CD4-positive, alpha-beta T cell (primary cell): ENCODE measurements around the gene GSTM5. TPM values are rescaled to one million over a fixed set of nuclear protein-coding genes. Genes with fewer than 3 reads are reported as not detected.

Experiments used
- ATAC-seq: fragments of 200-7000 bp; cut with Tn5 transposase; one replicate; pipeline ENCODE4 v1.10.0; 2022; ENCODE audit warnings: mild to moderate bottlenecking; ENCODE audit not compliant: poor library complexity
- CTCF ChIA-PET: fragments of 350-600 bp; sonication (Branson Sonifier 250); formaldehyde crosslinking; loops from one replicate; lab custom pipeline; 2021; ENCODE audit warnings: antibody characterized with exemption, inconsistent platforms; lab: Charles Lee
- POLR2A ChIA-PET: fragments of 350-600 bp; sonication (Branson Sonifier 250); formaldehyde crosslinking; loops from one replicate; lab custom pipeline; 2021; ENCODE audit warnings: antibody characterized with exemption, inconsistent platforms; lab: Charles Lee
- DNase-seq, 14 experiments: peaks; one replicate each; pipeline ENCODE4 v3.0.0-alpha.2; 2013 to 2020; ENCODE audit warnings: mixed read lengths in 2 of 14
- H3K27ac ChIP-seq, 2 donors: one replicate each; pipeline versions ENCODE4 v1.5.1 to v1.7.0; 2013; ENCODE audit warnings: low read length in 2 of 2, low read depth in 1 of 2, mild to moderate bottlenecking in 1 of 2
- H3K27me3 ChIP-seq, 2 experiments: 1 replicate in 1 of 2; 2 replicates in 1 of 2; pipeline versions ENCODE4 v1.6.1 to v1.7.0; 2013; ENCODE audit warnings: low read length in 2 of 2, control low read depth in 1 of 2, mild to moderate bottlenecking in 1 of 2, moderate library complexity in 1 of 2; ENCODE audit not compliant: insufficient read depth in 2 of 2, control insufficient read depth in 1 of 2
- H3K36me3 ChIP-seq: one replicate; pipeline ENCODE4 v1.6.1; 2013; ENCODE audit warnings: low read length, control low read depth; ENCODE audit not compliant: insufficient read depth
- H3K4me1 ChIP-seq: one replicate; pipeline ENCODE4 v1.6.1; 2013; ENCODE audit warnings: low read length, control low read depth; ENCODE audit not compliant: insufficient read depth
- H3K4me3 ChIP-seq: one replicate; pipeline ENCODE4 v1.5.1; 2013; ENCODE audit warnings: mild to moderate bottlenecking, low read length, moderate library complexity
- H3K9me3 ChIP-seq, 2 experiments: 1 replicate in 1 of 2; 2 replicates in 1 of 2; pipeline versions ENCODE4 v1.6.1 to v1.7.0; 2013; ENCODE audit warnings: low read length in 2 of 2, mild to moderate bottlenecking in 2 of 2, control low read depth in 1 of 2, moderate library complexity in 1 of 2; ENCODE audit not compliant: control insufficient read depth in 1 of 2, insufficient read depth in 1 of 2
- H3K27ac Mint-ChIP-seq: one replicate; pipeline ENCODE4 v1.8.0; 2020; ENCODE audit warnings: mixed read lengths
- H3K27me3 Mint-ChIP-seq: one replicate; pipeline ENCODE4 v1.8.0; 2021; ENCODE audit warnings: mixed read lengths
- H3K36me3 Mint-ChIP-seq: one replicate; pipeline ENCODE4 v1.8.0; 2021; ENCODE audit warnings: low read depth, mixed read lengths
- H3K4me1 Mint-ChIP-seq: one replicate; pipeline ENCODE4 v1.8.0; 2021; ENCODE audit warnings: low read depth, mixed read lengths
- H3K4me3 Mint-ChIP-seq: one replicate; pipeline ENCODE4 v1.8.0; 2020; ENCODE audit warnings: mild to moderate bottlenecking, mixed read lengths
- H3K9me3 Mint-ChIP-seq: one replicate; pipeline ENCODE4 v1.8.0; 2020; ENCODE audit warnings: mixed read lengths
- intact Hi-C, 2 experiments: fragments of 100-400 bp; cut with DNase I in 1 of 2; cut with micrococcal nuclease in 1 of 2; formaldehyde crosslinking; loops; one replicate each; pipeline versions ENCODE4 v1.15.1 to v1.9.0; 2023 to 2025; cut with DNase I, micrococcal nuclease
- total RNA-seq, 174 experiments: library from RNA in 2 of 174; stranded (reverse) in 2 of 174; gene quantifications; one replicate each; pipeline ENCODE4 v1.2.3 and lab custom pipeline; 2021 to 2026
- TF ChIP-seq, protein P1 (sequence below): fragments of 200-600 bp; IDR thresholded peaks from one replicate; pipeline ENCODE4 v1.8.0; 2022; ENCODE audit warnings: antibody characterized with exemption, mild to moderate bottlenecking

Gene GSTM5
- total RNA-seq, 2 experiments from 2014 or later = 0.20 to 0.36 TPM

DNA sequence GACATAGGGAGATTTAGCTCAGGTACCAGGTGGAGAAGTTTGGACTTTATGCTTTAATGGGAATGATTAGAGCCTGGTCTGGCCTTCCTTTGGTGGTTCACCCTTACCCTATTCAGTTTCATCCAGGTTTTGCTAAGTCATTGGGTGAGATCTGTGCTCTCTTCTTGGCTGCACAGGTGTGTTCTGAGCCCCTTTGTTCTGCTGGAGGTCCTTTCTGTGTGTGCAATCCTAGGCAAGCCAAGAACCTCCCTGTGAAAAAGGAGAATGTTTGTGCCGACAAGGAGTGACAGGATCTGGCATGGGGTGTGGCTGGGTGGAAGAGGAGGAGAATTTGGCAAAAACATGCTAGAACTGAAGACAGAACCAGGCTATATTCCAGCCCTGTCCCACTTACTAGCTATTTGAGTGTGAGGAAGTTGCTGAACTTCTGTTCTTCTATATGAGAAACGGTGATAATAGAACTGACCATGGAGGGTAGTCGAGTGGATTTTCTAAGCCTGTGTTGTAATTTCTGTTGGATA lies 4.6 kb downstream of the GSTM5 start:
- Histone ChIP-seq H3K4me1 (no peaks in the 10 kb centered on the region), H3K9me3 (no peaks in the 10 kb centered on the region), H3K27ac (no peak overlapping the region), H3K4me3 (no peak overlapping the region), H3K36me3 (no peaks in the 10 kb centered on the region), H3K27me3 (peaks cover 0 to 5% of the 10 kb centered on the region in 2 experiments)
- Mint-ChIP-seq H3K9me3 (no peaks in the 10 kb centered on the region), H3K27ac (no peak overlapping the region), H3K4me1 (no peaks in the 10 kb centered on the region), H3K27me3 (peaks cover 17% of the 10 kb centered on the region), H3K36me3 (no peaks in the 10 kb centered on the region), H3K4me3 (no peak overlapping the region)
- POLR2A ChIA-PET = no interaction called here
- intact Hi-C loops = no loop called here
- CTCF ChIA-PET = no interaction called here
- DNase-seq = no peak
- ATAC-seq = no peak
- TF ChIP-seq, protein P1, sequence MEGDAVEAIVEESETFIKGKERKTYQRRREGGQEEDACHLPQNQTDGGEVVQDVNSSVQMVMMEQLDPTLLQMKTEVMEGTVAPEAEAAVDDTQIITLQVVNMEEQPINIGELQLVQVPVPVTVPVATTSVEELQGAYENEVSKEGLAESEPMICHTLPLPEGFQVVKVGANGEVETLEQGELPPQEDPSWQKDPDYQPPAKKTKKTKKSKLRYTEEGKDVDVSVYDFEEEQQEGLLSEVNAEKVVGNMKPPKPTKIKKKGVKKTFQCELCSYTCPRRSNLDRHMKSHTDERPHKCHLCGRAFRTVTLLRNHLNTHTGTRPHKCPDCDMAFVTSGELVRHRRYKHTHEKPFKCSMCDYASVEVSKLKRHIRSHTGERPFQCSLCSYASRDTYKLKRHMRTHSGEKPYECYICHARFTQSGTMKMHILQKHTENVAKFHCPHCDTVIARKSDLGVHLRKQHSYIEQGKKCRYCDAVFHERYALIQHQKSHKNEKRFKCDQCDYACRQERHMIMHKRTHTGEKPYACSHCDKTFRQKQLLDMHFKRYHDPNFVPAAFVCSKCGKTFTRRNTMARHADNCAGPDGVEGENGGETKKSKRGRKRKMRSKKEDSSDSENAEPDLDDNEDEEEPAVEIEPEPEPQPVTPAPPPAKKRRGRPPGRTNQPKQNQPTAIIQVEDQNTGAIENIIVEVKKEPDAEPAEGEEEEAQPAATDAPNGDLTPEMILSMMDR = no peak

DNA sequence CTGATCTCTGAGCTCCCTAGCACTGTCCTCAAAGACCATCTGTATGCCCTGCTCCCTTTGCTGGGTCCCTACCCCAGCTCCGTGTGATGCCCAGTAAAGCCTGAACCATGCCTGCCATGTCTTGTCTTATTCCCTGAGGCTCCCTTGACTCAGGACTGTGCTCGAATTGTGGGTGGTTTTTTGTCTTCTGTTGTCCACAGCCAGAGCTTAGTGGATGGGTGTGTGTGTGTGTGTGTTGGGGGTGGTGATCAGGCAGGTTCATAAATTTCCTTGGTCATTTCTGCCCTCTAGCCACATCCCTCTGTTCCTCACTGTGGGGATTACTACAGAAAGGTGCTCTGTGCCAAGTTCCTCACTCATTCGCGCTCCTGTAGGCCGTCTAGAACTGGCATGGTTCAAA lies 5.7 kb downstream of the GSTM5 start:
- H3K4me1 Mint-ChIP-seq = no peaks in the 10 kb centered on the region
- Histone ChIP-seq H3K36me3 (no peaks in the 10 kb centered on the region), H3K27ac (no peak overlapping the region), H3K4me3 (no peak overlapping the region), H3K9me3 (no peaks in the 10 kb centered on the region), H3K4me1 (no peaks in the 10 kb centered on the region), H3K27me3 (no peaks in the 10 kb centered on the region)
- ATAC-seq (no peak), DNase-seq (no peak)
- no peak overlapping the region for H3K27ac Mint-ChIP-seq
- H3K27me3 Mint-ChIP-seq = peaks cover 17% of the 10 kb centered on the region
- TF ChIP-seq, protein P1 = no peak
- H3K36me3 Mint-ChIP-seq = no peaks in the 10 kb centered on the region
- POLR2A ChIA-PET = no interaction called here
- H3K9me3 Mint-ChIP-seq = no peaks in the 10 kb centered on the region
- CTCF ChIA-PET = no interaction called here
- intact Hi-C loops = no loop called here
- H3K4me3 Mint-ChIP-seq = no peak overlapping the region

DNA sequence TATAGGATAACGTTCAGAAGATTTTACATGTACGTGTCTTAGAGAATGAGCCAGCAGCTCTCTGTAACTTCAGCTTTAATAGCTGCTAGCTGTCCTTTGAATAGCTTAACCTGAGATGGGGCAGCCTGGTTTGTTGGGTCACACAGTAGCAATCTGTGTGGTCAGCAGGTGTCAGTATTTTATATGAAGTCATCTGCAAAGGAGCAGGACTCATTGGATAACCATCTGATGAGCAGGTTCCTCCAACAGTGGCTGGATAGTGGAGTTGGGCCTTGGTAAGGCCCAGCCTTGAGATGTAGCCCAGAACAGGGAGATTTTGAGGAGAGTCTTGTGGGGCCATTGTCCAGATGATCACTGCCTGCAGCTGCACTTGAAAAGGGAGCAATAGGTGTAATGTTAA lies 6.4 kb downstream of the GSTM5 start:
- ATAC-seq = no peak
- no peak overlapping the region for H3K27ac Mint-ChIP-seq
- Histone ChIP-seq H3K27me3 (no peaks in the 10 kb centered on the region), H3K9me3 (no peaks in the 10 kb centered on the region), H3K4me1 (no peaks in the 10 kb centered on the region), H3K27ac (no peak overlapping the region), H3K4me3 (no peak overlapping the region), H3K36me3 (no peaks in the 10 kb centered on the region)
- no peaks in the 10 kb centered on the region for H3K4me1 Mint-ChIP-seq
- no peak for DNase-seq
- ChIA-PET POLR2A (no interaction called here), CTCF (no interaction called here)
- H3K36me3 Mint-ChIP-seq = no peaks in the 10 kb centered on the region
- intact Hi-C loops = no loop called here
- H3K4me3 Mint-ChIP-seq = no peak overlapping the region
- H3K27me3 Mint-ChIP-seq = peaks cover 14% of the 10 kb centered on the region
- H3K9me3 Mint-ChIP-seq = no peaks in the 10 kb centered on the region
- TF ChIP-seq, protein P1 = no peak
